K562 (cell line): ENCODE results near the gene COL16A1. TPM values are rescaled to one million over a fixed set of nuclear protein-coding genes. Genes with fewer than 3 reads are reported as not detected.
A peak's percentile ranks its signal among the peaks of the same experiment; 100 is the strongest.

ENCODE experiments used
- ATAC-seq: fragments of 200-7000 bp; cut with Tn5 transposase; 3 replicates; pipeline ENCODE4 v1.9.1; 2020; ENCODE audit warnings: moderate library complexity
- BruUV-seq: library from RNA; stranded (reverse); fragments of 400-500 nt; replicated peaks from 2 replicates; lab custom pipeline; 2021; lab: Mats Ljungman, UMichigan
- CTCF ChIA-PET: fragments of 300-600 bp; formaldehyde crosslinking; extraction: SDS; loops from one replicate; lab custom pipeline; 2021; ENCODE audit warnings: low intra/inter-chr PET ratio; lab: Yijun Ruan, JAX
- POLR2A ChIA-PET: fragments of 300-600, 350-650 bp; sonication (Branson Sonifier 250); formaldehyde crosslinking; extraction: SDS; loops from one replicate; lab custom pipeline; 2021; ENCODE audit warnings: antibody characterized with exemption, inconsistent platforms; lab: Yijun Ruan, JAX
- DNase-seq, 4 experiments: peaks; one replicate each; pipeline versions ENCODE4 v3.0.0 to v3.0.0-alpha.2; 2011 to 2018; ENCODE audit warnings: low spot score in 3 of 4, mixed read lengths in 3 of 4; ENCODE audit errors: extremely low read depth in 1 of 4
- FAIRE-seq: peaks from 2 replicates; lab custom pipeline; 2011; peaks lifted over from hg19 to GRCh38; lab: Jason Lieb, UNC
- H2AFZ ChIP-seq: 2 replicates; pipeline ENCODE4 v1.6.0; 2011; ENCODE audit warnings: low read depth, low read length, control low read depth, inconsistent platforms
- H3K27ac ChIP-seq: fragments of 200-600 bp; 3 replicates; pipeline ENCODE4 v1.8.0; 2011; ENCODE audit warnings: low read depth, mild to moderate bottlenecking, control low read depth, inconsistent platforms, low read length, moderate library complexity, mixed read lengths; ENCODE audit errors: extremely low read depth
- H3K27me3 ChIP-seq, 2 experiments: fragments of 300-600 bp in 1 of 2; 2 replicates in 1 of 2; 3 replicates in 1 of 2; pipeline versions ENCODE4 v1.6.0 to v1.8.0; 2011; ENCODE audit warnings: inconsistent platforms in 2 of 2, low read length in 2 of 2, mild to moderate bottlenecking in 1 of 2, mixed read lengths in 1 of 2, moderate library complexity in 1 of 2; ENCODE audit not compliant: control insufficient read depth in 2 of 2, insufficient read depth in 2 of 2
- H3K36me3 ChIP-seq: fragments of 300-600 bp; 3 replicates; pipeline ENCODE4 v1.8.0; 2011; ENCODE audit warnings: mild to moderate bottlenecking, low read length, inconsistent platforms; ENCODE audit not compliant: control insufficient read depth, insufficient read depth
- H3K4me1 ChIP-seq, 2 experiments: fragments of 200-600 bp in 1 of 2; replicated peaks in 1 of 2; 2 replicates in 1 of 2; 3 replicates in 1 of 2; pipeline versions ENCODE4 v1.5.1 to v1.8.0; 2011; ENCODE audit warnings: inconsistent platforms in 2 of 2, low read length in 2 of 2, mild to moderate bottlenecking in 1 of 2, mixed read lengths in 1 of 2, moderate library complexity in 1 of 2; ENCODE audit not compliant: control insufficient read depth in 2 of 2, insufficient read depth in 2 of 2
- H3K4me2 ChIP-seq: 2 replicates; pipeline ENCODE4 v1.6.1; 2011; ENCODE audit warnings: low read length, control low read depth, inconsistent platforms, mixed read lengths; ENCODE audit not compliant: insufficient read depth
- H3K4me3 ChIP-seq: fragments of 200-600 bp; sonication (generic), shearing (Covaris generic); 2 replicates; pipeline ENCODE4 v1.5.1; 2016; ENCODE audit warnings: control low read depth, inconsistent platforms
- H3K79me2 ChIP-seq: fragments of 200-600 bp; 3 replicates; pipeline ENCODE4 v1.8.0; 2011; ENCODE audit warnings: low read length, inconsistent platforms; ENCODE audit not compliant: control insufficient read depth, insufficient read depth
- H3K9ac ChIP-seq, 2 experiments: 2 replicates each; pipeline versions ENCODE4 v1.6.0 to v1.6.1; 2011; ENCODE audit warnings: low read depth in 2 of 2, low read length in 2 of 2, control low read depth in 1 of 2, inconsistent platforms in 1 of 2, mild to moderate bottlenecking in 1 of 2, mixed read lengths in 1 of 2; ENCODE audit not compliant: insufficient read depth in 1 of 2
- H3K9me1 ChIP-seq: one replicate; pipeline ENCODE4 v1.6.0; 2011; ENCODE audit warnings: inconsistent platforms, mild to moderate bottlenecking, low read length, moderate library complexity; ENCODE audit not compliant: control insufficient read depth, insufficient read depth
- H3K9me3 ChIP-seq: replicated peaks from 2 replicates; pipeline ENCODE4 v1.5.1; 2011; ENCODE audit warnings: low read depth, low read length, inconsistent platforms; ENCODE audit not compliant: control insufficient read depth, insufficient read depth
- H4K20me1 ChIP-seq: replicated peaks from 2 replicates; pipeline ENCODE4 v1.6.1; 2011; ENCODE audit warnings: low read length, inconsistent platforms, mixed read lengths; ENCODE audit not compliant: control insufficient read depth, insufficient read depth
- POLR2A ChIP-seq: fragments of 450-650 bp; conservative IDR thresholded peaks from 2 replicates; pipeline ENCODE4 v1.6.1; 2016
- SIN3A ChIP-seq, 2 experiments: fragments of 150-350 bp in 1 of 2; IDR thresholded peaks; 2 replicates each; pipeline ENCODE4 v1.6.1; 2011 to 2016; ENCODE audit warnings: borderline replicate concordance in 2 of 2, low read depth in 2 of 2, low read length in 2 of 2, mild to moderate bottlenecking in 2 of 2, moderate library complexity in 2 of 2; ENCODE audit not compliant: control insufficient read depth in 1 of 2
- SNRNP70 ChIP-seq: fragments of 200-400 bp; formaldehyde crosslinking; optimal IDR thresholded peaks from 2 replicates; pipeline ENCODE3; 2017; ENCODE audit warnings: low read depth, low read length
- WGBS: fragments of 100-300 bp; shearing (Covaris generic); methylation state at CpG from one replicate; pipeline ENCODE4 v1.1.6; 2016; ENCODE audit warnings: low coverage, mixed read lengths; ENCODE audit not compliant: insufficient coverage; ENCODE audit errors: missing lambda C conversion rate; 5-methylcytosine and 5-hydroxymethylcytosine counted together
- in situ Hi-C: fragments of 300-500 bp; cut with MboI; formaldehyde crosslinking; loops from 4 replicates; pipeline ENCODE4 v1.15.0; 2018; ENCODE audit warnings: inconsistent platforms, mixed read lengths
- intact Hi-C: fragments of 100-400 bp; cut with micrococcal nuclease; formaldehyde crosslinking; loops from 2 replicates; pipeline ENCODE4 v1.14.2; 2022
- polyA plus RNA-seq, 8 experiments: library from polyadenylated mRNA; depleted of rRNA in 4 of 8; stranded (reverse) in 5 of 8; unstranded in 3 of 8; fragments of >200 nt; fragmentation: Nextera tagmentation in 2 of 8; fragmentation: Illumina TruSeq in 1 of 8; extraction: Ambion mirVana in 2 of 8; extraction: Trizol in 1 of 8; gene quantifications; 2 replicates each; pipeline versions ENCODE4 v1.2.1 to v1.2.3, GENCODE V29; 2011 to 2014; ENCODE audit warnings: inconsistent platforms in 1 of 8, missing spikeins in 1 of 8
- total RNA-seq, 7 experiments: library from RNA; depleted of rRNA in 6 of 7; stranded (reverse); fragments of >200 nt in 6 of 7; fragmentation: Illumina TruSeq in 2 of 7; extraction: Trizol in 2 of 7; gene quantifications; 2 replicates each; pipeline versions ENCODE4 v1.2.1 to v1.2.3, GENCODE V29; 2011 to 2021; ENCODE audit warnings: low replicate concordance in 1 of 7
- TF ChIP-seq, protein P1 (sequence below): fragments of 250-450 bp; sonication (Bioruptor Pico); IDR thresholded peaks from 2 replicates; pipeline ENCODE4 v1.5.0; 2020; ENCODE audit warnings: mild to moderate bottlenecking, borderline replicate concordance
- TF ChIP-seq, protein P2 (sequence below): fragments of 450-650 bp; formaldehyde crosslinking; IDR thresholded peaks from 2 replicates; pipeline ENCODE4 v1.4.0; 2020; ENCODE audit warnings: mild to moderate bottlenecking, mixed read lengths

The COL16A1 gene
- total and polyA plus RNA-seq, 9 of the 15 experiments (the other 6 are each of a cell fraction or from before 2014, with no cell fraction given): 0.11 to 0.60 (median 0.11) TPM; not detected in 6

DNA sequence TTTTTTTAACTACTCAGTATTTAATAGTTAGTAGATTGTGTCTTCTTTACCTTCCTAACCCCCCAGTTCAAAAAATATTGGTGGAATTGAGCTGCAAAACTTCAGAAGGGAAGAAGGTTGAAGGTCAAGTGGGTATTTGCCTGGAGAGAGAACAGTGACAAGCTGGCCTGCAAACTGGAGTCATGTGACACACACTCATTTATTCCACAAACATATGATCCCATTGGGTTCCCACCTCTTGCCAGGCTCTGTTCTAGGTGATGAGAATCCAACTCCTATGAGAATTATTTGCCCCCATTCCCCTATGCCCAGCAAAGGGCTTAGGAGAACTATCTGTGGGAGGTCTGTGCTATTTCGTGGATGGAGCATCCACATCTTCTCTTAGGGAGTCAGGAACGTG is 55.6 kb downstream of the COL16A1 start:
- peaks cover 7 to 16% of the 10 kb centered on the region in 2 experiments; a peak in 4 of 5 replicates for H3K27me3 ChIP-seq
- H2AFZ ChIP-seq: no peak overlapping the region
- ChIA-PET CTCF (no interaction called here), POLR2A (interaction anchor here (0.5 to 0.7 kb wide), 3 partner anchors 10 to 1313 kb away, joined by 3 to 5 read pairs (median 4); no protein-coding TSS in a partner anchor)
- TF ChIP-seq POLR2A (no peak), SNRNP70 (no peak), SIN3A (IDR thresholded peaks at IDR 0.05; ENCODE audit: borderline replicate concordance in 2 of 2, control insufficient read depth in 1 of 2, low read depth in 2 of 2, low read length in 2 of 2) (no peak)
- TF ChIP-seq, protein P1, sequence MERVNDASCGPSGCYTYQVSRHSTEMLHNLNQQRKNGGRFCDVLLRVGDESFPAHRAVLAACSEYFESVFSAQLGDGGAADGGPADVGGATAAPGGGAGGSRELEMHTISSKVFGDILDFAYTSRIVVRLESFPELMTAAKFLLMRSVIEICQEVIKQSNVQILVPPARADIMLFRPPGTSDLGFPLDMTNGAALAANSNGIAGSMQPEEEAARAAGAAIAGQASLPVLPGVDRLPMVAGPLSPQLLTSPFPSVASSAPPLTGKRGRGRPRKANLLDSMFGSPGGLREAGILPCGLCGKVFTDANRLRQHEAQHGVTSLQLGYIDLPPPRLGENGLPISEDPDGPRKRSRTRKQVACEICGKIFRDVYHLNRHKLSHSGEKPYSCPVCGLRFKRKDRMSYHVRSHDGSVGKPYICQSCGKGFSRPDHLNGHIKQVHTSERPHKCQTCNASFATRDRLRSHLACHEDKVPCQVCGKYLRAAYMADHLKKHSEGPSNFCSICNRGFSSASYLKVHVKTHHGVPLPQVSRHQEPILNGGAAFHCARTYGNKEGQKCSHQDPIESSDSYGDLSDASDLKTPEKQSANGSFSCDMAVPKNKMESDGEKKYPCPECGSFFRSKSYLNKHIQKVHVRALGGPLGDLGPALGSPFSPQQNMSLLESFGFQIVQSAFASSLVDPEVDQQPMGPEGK (CRISPR knock-in tag): no peak
- TF ChIP-seq, protein P2, sequence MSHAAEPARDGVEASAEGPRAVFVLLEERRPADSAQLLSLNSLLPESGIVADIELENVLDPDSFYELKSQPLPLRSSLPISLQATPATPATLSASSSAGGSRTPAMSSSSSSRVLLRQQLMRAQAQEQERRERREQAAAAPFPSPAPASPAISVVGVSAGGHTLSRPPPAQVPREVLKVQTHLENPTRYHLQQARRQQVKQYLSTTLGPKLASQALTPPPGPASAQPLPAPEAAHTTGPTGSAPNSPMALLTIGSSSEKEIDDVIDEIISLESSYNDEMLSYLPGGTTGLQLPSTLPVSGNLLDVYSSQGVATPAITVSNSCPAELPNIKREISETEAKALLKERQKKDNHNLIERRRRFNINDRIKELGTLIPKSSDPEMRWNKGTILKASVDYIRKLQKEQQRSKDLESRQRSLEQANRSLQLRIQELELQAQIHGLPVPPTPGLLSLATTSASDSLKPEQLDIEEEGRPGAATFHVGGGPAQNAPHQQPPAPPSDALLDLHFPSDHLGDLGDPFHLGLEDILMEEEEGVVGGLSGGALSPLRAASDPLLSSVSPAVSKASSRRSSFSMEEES (CRISPR knock-in tag): peak; percentile 81
- H3K36me3 ChIP-seq: no peaks in the 10 kb centered on the region; the same call in 2 of the 3 replicates
- no peak for FAIRE-seq
- WGBS: 4% methylated on average over 2 of the region's 2 CpGs
- H3K4me1 ChIP-seq: peaks cover 0 to 8% of the 10 kb centered on the region in 2 experiments; a peak in 3 of 5 replicates
- no peak overlapping the region for H3K9ac ChIP-seq
- no peaks in the 10 kb centered on the region for H3K9me1 ChIP-seq
- no peak overlapping the region for H3K4me2 ChIP-seq
- no peak overlapping the region for H3K27ac ChIP-seq
- peaks cover 12% of the 10 kb centered on the region for H3K79me2 ChIP-seq
- no peak for DNase-seq
- no peaks in the 10 kb centered on the region; the same call in 1 of the 2 replicates for H4K20me1 ChIP-seq
- H3K9me3 ChIP-seq: no peaks in the 10 kb centered on the region
- no peak overlapping the region for H3K4me3 ChIP-seq
- ATAC-seq: no peak
- no TSS peak for BruUV-seq
- intact Hi-C loops (loop anchor here (10.0 kb wide), 1 partner anchor 307 kb away; no protein-coding TSS in a partner anchor), in situ Hi-C loops (no loop called here)
